NT2/D1 (cell line): Measurements from ENCODE around the gene LRRC45.

Source experiments
- SUZ12 ChIP-seq: IDR thresholded peaks from 2 replicates; pipeline ENCODE4 v1.6.1; 2011; ENCODE audit not compliant: insufficient read length, insufficient read depth; ENCODE audit errors: extremely low read depth
- YY1 ChIP-seq: IDR thresholded peaks from 2 replicates; pipeline ENCODE4 v1.6.1; 2011; ENCODE audit not compliant: insufficient read length, insufficient read depth

DNA sequence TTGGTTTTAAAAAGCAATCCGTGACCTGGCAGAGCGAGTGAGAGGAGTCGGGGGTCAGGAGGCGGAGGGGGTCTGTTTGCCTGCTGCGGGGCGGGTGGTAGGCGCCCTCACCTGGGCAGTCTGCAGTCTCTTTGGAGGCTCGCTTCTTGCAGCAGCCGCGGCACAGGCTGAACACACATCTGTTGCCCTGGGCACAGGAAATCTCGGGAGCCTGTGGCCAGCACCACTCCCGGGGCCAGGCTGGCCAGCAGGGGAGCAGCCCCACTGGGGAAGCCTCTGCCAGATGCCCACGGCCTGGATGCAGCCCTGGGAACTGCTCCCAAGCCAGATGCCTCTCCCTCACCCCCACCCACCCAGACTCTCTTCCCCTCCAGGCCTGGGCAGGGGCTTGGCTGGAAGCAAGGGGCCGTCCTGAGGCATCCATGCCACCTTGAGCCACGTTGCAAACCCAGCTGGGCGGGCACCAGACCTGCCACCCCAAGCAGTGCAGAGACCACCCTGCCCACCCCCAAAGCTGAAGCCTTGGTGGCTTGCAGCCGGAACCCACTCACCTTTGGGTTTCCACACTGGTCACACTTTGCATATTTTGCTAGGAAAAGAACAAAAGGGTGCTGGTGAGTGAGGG is 35.2 kb downstream of the LRRC45 start:
- no peak for TF ChIP-seq YY1
- no peak for TF ChIP-seq SUZ12
